HG03025 (cell line): Measurements from ENCODE around the gene RAB2B.

ENCODE experiments used
- ATAC-seq: cut with Tn5 transposase; IDR thresholded peaks from one replicate; pipeline ENCODE4 v1.9.1; 2021; ENCODE audit warnings: mild to moderate bottlenecking, moderate library complexity; ENCODE audit not compliant: unreplicated experiment, low FRiP score

The RAB2B gene

DNA sequence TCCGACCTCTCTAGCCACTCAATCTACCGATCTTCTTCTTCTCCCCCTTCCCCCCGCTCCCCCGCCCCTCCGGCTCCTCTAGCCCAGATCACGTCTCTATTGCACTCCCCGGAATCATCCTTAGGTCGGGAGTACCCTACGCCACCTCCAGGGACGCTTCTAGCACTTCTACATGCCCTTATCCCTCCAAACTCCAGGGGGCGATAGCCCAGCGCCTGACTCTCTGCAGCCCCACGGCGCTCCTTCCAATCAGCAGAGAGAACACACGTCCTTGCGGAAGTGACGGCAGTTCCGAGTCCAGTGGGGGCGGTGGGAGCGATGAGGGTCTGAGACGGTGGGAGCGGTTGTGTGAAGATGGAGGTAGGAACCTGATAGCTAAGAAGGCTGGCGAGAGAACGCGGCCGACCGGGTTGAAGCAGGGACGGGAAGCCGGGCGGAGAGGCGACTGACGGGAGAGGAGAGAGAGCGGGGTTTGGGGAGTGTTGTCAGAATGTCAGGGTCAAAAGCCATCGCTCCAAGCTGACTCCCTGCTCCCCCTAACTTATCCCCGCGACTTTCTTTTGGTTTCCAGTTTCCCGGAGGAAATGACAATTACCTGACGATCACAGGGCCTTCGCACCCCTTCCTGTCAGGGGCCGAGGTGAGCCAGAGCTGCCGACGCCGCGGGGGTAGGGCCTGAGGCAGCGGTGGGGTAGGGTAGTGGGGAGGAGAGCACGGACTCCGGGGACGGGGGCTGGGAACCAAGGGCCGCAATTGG, at the start of gene RAB2B, which contains the start of gene TOX4:
RAB2B (minus strand) TSS at position 35 of the 757 bp plus-strand sequence. CDS start 87 bp downstream, outside the sequence.
TOX4 (plus strand) TSS at position 271 of the 757 bp plus-strand sequence; CDS start at position 355, 84 bp downstream.
- peak; percentile 99 for ATAC-seq

DNA sequence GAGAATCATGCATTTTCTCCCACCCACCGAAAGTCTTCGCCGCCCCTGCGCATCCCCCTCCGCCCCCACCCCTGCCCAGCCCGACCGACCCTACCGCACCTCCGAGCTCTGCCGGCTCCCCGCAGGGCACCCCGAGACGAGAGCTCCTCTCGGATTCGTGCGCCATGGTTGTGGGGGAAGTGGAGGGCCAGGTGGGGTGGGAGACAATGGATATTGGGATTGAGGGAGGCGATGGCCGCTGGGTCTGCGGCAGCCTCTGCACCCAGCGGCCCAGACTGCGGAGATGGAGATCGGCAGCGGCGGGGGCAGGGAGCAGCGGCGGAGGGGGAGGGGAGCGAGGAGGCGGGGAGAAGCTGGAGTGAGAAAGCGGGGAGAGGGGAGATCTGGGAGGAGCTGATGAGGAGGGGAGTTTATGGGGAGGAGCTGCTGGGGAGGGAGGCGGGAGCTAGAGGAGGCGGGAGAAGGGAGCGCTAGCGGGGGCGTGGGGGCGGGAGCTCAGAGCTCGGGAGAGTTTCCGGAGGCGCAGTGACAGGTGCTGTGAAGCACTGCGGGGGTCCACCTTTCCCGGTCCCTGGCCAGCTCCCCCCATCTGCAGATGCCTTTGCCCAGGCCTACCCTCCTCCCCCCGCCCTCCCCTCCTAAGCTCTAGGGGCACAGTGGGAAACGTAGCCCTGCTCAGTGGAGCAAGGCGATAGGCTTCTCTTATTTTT, 49.4 kb upstream of the RAB2B start, which contains the start of gene SALL2:
SALL2 (minus strand) TSS at position 385 of the 710 bp plus-strand sequence; CDS start at position 166, 219 bp downstream.
- ATAC-seq: no peak

DNA sequence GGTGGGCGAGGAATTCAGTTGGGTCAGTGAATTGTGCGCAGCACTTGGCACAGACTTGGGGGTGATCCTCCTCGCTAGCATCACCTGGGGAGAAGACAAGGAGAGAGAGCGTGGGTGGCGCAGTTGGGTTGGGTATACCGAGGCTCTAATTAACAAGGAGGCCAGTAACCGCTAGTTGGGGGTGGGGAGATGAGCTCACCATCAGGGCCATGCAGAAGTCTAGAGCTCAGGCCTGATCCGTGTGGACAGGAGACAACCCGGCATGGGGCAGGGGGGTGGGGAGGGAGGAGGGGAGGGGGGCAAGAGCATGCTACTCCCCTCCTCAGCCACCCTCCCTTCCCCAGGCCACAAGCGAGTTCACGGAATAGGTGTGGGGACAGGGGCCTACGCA, 48.8 kb upstream of the RAB2B start:
- no peak for ATAC-seq

DNA sequence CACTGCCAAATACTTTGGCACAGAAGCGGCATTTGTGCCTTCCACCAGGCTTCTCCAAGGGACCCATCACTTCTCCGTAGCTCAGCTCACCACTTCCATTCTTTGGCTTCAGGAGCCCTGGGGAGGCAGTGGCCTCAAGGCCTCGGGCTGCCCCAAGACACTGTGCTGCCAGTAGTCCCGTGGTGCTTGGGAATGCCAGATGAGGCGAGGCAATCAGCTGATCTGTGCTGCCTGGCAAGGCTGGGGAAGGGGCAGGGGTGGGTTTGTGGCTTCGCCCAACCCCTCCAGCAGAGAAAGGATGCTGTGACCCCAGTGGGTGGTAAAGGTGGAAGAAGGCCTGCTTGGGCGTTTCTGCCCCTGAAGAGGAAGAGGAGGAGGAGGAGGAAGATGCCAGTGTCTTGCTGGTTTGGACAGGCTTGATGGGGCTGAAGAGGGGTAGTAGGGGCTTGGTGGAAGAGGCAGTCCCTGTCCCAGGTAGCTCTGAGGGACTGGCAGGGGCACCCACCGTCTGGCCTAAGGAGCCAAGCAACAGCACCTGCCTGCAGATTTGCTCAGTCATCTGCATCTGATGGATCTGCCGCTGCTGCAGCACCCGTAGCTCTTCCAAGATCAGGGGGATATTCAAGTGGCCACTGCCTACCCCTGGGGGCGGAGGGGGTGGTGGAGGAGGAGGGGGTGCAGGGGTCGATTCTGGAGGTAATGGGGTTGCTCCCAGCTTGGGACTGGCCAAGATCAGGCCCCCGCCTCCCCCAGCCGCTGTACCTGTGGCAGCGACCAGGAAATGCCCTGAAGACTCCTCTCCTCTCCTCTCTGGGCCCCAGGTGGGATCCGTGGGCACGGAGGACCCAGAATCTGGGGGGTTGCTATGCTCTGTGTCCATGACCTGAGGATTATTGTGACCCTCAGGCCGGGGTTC, 48.1 kb upstream of the RAB2B start:
- ATAC-seq: no peak

DNA sequence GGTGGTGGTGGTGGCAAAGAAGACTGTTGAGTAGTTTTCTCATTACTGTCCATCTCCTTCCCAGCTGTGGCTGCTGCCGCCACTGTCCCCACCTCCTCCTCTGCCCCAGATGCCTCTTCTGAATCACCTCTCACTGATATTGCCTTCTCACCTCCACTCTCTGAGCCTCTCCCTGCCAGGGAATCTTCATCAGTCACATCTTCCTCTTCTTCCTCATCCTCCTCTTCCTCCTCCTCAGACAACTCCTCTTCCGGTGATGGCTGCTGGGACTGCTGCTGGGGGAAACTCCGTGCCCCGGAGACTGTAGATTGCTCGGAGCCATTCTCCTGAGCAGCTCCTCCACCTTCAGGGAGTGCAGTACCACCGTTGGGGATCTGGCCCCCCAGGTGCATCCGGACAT, 46.4 kb upstream of the RAB2B start:
- no peak for ATAC-seq

DNA sequence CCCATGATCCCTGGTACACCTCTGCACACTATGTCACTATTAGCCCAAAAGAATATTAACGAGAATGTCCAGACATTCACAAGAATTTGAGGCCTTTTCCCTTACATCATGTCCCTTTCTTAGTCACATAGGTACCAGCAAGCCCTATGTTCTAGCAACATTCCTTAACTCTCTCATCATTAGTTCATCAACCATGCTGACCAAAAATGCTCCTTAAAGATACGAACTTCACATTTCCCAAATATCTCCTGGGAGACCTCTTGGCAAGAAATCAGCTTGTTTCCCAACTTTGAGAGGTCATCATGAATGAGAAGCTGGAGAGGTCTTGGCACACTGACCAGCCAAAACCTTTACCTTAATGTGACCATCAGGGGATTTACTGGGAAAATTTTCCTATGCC, 44.7 kb upstream of the RAB2B start:
- no peak for ATAC-seq

DNA sequence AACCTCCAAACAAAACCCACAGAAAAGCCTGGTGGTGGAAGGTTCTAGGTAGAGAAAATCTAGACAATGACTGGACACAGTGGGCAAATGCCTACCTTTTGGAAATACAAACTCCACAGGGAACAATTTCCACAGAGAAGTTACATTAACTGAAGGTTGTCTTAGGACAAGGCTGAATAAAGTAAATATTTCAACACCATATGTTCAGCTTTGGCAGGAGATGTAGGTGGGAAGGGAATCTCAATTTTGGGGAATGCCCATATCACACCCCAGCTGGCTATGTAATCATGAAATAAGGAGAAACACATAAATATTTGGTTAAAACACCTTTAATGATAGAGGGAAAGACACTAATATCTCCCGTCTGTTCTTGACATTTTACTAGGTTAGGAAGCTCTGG, 44.0 kb upstream of the RAB2B start:
- no peak for ATAC-seq

DNA sequence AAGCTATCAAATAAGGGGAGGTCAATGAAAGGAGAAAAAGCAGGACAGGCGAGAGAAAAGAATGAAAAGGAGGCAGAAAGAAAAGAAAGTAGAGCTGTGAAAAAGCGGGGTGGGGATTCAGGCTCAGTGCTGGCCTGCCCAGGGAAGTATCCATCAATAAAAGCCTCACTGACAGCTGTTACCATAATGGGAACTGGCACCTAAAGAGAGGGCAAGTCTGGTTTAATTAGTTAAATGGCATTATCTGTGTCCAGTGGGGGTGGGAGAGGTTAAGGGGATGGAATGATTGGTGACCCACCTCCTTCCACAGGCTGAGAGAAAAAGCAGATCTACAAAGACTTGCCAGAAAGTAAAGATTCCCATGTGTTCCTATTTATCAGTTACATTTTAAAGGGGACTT, 42.0 kb upstream of the RAB2B start:
- no peak for ATAC-seq

DNA sequence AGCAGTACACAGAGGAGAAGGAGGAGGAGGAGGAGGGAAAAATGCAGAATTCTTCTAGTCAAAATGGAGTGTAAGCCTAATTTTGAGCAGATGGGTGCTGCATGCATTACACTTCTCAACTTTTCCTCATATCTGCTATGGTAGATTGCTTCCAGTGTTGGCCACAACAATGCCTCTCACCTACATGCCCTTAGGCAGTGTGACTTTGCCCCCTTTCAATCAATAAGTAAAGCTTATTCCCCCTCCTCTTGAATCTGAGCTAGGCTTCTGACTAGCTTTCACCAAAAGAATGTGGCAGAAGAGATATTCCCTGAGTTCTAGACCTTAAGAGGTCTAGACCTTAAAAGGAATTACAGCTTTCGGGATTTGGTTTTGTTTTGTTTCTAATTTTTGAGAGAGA, 37.6 kb upstream of the RAB2B start:
- ATAC-seq: no peak

DNA sequence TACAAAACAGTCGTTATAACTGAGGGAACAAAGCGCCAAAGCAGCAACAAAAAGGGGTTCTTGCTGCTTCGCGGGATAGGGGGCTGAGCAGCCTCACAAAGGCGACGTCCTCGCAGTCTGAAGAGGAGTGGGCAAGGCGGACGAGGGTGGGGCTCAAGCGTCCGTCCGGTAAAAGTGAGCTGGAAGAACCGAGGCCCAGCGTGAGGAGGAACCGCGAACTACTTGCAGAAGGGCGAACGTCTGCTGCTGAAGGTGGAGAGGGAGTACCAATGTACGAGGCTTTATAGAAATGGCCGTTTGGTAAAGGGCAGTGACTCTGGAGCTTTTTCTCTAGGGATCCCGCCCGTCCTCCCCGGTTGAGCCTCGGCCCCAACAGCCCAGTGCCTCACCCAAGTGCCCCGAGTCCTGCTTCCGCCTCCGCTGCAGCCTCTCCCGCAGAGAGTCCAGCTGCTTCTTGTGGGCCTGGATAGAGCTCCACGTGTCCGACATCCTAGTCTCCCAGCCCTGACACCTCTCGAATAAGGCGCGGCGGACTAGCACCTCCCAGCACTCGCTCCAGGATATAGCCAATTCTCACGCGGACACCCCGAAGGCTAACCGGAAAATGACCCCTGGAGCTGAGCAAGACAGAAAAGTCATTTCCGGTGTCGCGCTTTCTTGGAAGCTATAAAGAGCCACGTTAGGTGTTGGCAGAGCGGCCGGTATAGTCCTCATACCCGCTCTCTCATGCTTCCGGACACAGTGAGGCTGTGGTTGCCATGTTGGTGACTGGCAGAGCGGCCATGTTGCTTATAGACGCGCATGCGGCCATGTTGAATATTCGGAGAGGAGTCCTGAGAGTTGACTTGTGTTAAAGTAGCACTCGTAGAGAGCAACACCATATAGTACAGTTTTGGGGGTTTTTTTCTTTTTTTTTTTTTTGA, 34.2 kb upstream of the RAB2B start, which contains the start of gene METTL3:
METTL3 (minus strand) TSS at position 606 of the 923 bp plus-strand sequence; CDS start at position 489, 117 bp downstream.
- peak; percentile 96 for ATAC-seq

DNA sequence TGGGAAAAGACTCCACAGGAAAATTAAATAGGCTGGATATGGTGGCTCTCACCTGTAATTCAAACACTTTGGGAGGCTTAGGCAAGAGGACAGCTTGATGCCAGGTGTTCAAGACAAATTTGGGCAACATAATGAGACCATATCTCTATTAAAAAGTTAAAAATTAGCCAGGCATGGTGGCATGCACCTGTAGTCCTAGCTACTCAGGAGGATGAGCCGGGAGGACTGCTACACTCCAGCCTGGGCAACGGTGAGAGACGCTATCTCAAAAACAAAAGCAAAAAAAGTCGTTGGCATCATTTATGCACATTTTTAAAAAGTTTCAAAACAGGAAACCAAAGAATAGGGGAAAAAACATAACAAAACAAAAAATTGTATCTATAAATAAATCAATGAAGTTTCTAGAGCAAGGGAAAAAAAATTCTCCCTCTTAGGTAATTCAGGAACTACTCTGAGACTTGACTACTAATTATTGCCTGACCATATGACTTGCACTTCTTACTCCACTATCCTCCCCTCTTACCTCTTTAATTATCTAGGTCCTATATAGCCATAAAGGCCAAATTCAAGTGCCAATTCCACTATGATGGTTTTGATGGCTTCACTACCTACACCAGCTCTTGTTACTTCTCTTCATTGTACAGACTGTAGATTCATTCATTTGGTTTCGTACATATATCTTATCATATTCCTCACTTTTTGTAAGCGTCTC, 32.8 kb upstream of the RAB2B start:
- ATAC-seq: no peak

DNA sequence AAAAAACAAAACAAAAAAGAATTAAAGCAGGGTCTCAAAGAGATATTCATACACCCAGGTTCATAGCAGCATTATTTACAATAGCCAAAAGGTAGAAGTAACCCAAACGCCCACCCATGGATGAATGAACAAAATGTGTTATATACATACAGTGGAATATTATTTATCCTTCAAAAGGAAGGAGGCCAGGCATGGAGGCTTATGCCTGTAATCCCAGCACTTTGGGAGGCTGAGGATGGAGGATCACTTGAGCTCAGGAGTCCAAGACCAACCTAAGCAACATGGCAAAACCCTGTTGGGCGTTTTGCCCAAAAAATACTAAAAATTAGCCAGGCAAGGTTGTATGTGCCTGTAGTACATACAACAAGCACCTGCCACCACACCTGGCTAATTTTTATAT, 29.8 kb upstream of the RAB2B start:
- no peak for ATAC-seq

DNA sequence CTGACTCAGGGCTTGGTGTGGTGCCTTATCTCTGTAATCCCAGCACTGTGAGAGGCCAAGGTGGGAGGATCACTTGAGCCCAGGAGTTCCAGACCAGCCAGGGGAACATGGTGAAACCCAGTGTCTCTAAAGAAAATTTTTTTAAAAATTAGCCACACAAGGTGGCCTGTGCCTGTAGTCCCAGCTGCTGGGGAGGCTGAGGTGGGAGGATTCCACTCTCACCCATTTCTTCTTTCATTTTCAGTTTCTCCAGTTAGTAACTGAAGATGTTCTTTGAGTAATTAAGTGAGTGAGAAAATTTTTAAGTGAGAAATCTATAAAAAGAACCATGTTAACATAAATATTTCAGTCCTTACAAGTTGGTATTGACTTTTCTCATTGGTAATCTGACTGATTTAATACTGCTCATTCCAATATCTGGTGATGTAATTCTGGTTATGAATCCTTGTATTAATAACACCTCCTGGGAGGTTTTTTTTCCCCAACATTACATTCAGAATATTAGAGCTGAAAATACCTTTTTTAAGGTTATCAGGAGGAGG, 28.3 kb upstream of the RAB2B start:
- ATAC-seq: peak; percentile 58

DNA sequence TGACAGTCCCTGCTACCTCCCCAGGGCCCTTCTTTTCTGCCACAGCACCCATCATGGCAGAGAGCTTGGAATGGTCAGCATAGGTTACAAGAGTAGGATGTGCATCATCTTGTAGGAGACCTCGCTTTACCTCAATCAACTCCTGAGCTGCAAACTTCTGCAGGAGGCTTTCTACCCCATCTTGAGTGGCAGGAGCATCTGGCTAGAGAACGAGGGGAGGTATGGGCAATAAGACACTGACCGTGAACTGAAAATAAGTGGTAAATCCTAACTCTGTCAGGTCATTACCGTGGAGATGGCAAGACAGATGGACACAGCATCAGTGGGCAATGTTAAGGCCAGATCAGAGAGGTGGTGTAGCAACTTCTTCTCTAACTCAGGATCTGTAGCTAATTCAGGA, 26.6 kb upstream of the RAB2B start:
- no peak for ATAC-seq

DNA sequence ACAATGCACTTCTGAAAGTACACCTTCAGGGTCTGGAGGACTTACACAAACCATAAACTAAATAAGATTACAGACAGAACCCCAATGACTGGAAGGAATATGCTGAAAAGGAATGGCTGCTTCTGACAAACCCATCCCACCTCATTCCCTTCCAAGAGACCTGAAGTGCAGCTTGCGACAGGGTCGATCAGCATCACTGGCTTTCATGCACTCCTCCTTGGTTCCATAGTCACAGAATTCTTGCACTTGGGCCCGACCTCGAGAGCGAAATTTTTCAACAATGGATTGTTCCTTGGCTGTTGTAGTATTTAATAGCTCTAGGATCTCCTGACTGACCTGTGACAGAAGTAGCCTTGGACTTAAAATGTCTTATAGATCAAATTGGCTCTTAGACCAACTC, 24.8 kb upstream of the RAB2B start:
- no peak for ATAC-seq

DNA sequence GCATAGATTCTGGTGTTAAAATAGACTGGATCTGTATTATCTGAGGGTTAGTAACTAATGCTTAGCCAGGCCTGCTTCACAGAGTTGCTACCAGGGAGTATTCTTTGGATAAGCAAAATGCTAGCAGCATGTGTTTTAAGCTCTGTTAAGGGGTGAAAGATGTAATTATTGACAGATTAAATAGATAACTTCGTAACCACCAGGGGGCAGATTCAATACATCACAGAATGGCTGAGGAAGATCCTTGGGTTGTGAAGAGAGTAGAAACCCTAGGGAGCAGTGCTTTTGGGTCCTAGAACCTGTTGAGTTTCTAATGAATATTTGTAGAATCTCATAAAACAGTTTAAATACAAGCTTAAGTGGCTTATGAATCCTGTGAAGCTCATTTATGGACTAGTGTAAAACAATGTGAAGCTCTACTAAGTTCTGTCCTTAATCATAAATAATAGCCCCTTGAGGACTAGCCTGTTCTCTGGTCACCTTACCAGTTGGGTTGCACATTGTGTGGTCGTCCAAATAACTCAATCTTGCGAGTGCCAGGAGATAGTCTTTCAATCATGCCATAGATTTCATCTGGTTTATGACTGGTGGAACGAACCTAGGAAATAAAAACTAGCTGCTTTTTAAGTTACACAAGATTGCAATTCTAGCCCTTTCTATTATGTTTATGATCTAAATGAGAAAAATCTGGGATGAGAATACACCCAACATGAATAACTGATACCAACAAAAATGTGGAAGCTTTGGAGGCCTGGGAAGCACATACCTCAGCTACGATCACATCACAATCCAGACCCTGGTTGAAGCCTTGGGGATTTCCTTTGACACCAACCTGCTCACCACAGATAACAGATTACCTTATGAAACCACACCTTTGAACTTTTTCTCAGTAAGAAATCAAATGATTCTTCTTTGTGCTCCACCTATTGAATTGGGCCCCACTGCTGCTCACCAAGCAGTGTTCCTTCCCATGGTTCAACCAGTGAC, 22.1 kb upstream of the RAB2B start:
- no peak for ATAC-seq

DNA sequence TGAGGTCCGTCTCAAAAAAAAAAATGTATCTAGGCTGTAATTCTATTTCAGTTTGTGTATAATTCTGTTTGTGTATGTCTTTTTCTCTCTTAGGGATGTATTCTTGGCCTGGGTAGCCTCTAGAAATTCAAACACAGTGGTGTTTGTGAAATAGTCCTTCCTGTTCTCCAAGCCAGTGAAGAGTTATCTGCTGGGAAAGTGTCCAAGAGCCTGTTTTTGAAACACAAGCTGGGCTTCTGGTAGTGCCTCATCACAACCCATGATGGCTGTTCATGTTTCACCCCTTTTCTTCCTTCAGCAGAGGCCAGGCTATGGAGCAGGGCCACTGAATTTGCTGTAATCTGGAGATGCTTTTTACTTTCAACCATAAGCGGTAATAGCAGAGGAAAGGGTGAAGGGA, 19.7 kb upstream of the RAB2B start:
- no peak for ATAC-seq
